Gastroesophageal sphincter (tissue), 4 donors: ENCODE measurements around the gene HUWE1. TPM values are rescaled to one million over a fixed set of nuclear protein-coding genes. Genes with fewer than 3 reads are reported as not detected.

ENCODE experiments used
- ATAC-seq: fragments of 150-250 bp; one replicate; pipeline ENCODE4 v1.9.1; 2016; ENCODE audit warnings: mild to moderate bottlenecking, moderate library complexity
- H3K27ac ChIP-seq, 4 donors: fragments of 200-600 bp; sonication (generic) in 3 of 4; 1 replicate in 3 of 4; 2 replicates in 1 of 4; pipeline ENCODE4 v1.5.1; 2016 to 2019
- H3K27me3 ChIP-seq: fragments of 200-600 bp; sonication (generic); one replicate; pipeline ENCODE4 v1.5.1; 2019
- H3K36me3 ChIP-seq, 2 donors: fragments of 200-600 bp; sonication (generic); one replicate each; pipeline ENCODE4 v1.5.1; 2019; ENCODE audit warnings: control low read depth in 1 of 2
- H3K4me1 ChIP-seq, 3 donors: fragments of 200-600 bp; sonication (generic); 1 replicate in 2 of 3; 2 replicates in 1 of 3; pipeline ENCODE4 v1.5.1; 2016 to 2019; ENCODE audit warnings: control low read depth in 2 of 3
- H3K4me3 ChIP-seq, 2 donors: fragments of 200-600 bp; sonication (generic); one replicate each; pipeline ENCODE4 v1.5.1; 2019; ENCODE audit warnings: mild to moderate bottlenecking in 1 of 2, moderate library complexity in 1 of 2
- H3K9me3 ChIP-seq, 3 donors: fragments of 200-600 bp; sonication (generic); one replicate each; pipeline ENCODE4 v1.5.1; 2017 to 2019; ENCODE audit warnings: control low read depth in 2 of 3
- EP300 ChIP-seq: sonication (generic); formaldehyde crosslinking; IDR thresholded peaks from one replicate; pipeline ENCODE4 v1.6.1; 2017; ENCODE audit warnings: antibody characterized with exemption, mild to moderate bottlenecking
- POLR2A ChIP-seq, 2 donors: fragments of 450-650 bp; IDR thresholded peaks; one replicate each; pipeline ENCODE4 v1.6.1; 2017; ENCODE audit warnings: antibody characterized with exemption in 2 of 2, mild to moderate bottlenecking in 2 of 2, moderate library complexity in 1 of 2
- POLR2AphosphoS5 ChIP-seq: sonication (generic); formaldehyde crosslinking; IDR thresholded peaks from one replicate; pipeline ENCODE4 v1.6.1; 2017; ENCODE audit warnings: antibody characterized with exemption
- WGBS, 2 donors: methylation state at CpG; one replicate each; pipeline ENCODE4 v1.1.5; 2018; ENCODE audit warnings: low coverage in 1 of 2; 5-methylcytosine and 5-hydroxymethylcytosine counted together
- total RNA-seq, 4 donors: library from RNA; depleted of rRNA; stranded (reverse); fragments of >200 nt; gene quantifications; one replicate each; pipeline ENCODE4 v1.1.0, GENCODE V29; 2016
- TF ChIP-seq, protein P1 (sequence below), 4 experiments: fragments of 200-600 bp in 2 of 4; fragments of 450-650 bp in 2 of 4; sonication (generic) in 1 of 4; IDR thresholded peaks; one replicate each; pipeline ENCODE4 v1.5.1; 2017 to 2019; ENCODE audit warnings: antibody characterized with exemption in 4 of 4, mild to moderate bottlenecking in 2 of 4, moderate library complexity in 2 of 4

The HUWE1 gene
- total RNA-seq, 4 donors from 2014 or later: 103 to 170 (median 113) TPM

DNA sequence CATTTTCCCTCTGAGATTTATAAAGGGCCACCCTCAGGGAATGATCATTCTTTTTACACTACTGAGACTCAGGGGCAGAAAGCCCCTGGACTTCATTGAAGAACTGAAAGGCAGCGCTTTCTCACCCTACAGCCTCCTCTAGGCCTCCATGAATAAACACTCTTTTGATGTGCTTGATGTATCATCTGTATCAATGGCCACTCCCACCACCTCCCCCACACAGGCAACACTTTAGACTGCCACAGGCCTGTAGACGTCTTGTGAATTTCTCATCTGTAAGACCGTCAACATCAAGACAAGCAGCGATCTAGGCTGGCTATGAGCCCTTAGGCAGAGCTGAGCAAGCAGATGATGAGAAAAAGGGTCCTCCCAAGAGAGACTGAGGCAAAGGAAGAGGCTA is 123.2 kb downstream of the HUWE1 start:
- Histone ChIP-seq H3K27me3 (no peaks in the 10 kb centered on the region), H3K4me3 (no peak overlapping the region), H3K36me3 (peaks cover 0 to 96% of the 10 kb centered on the region in 2 donors), H3K9me3 (no peaks in the 10 kb centered on the region), H3K27ac (no peak overlapping the region), H3K4me1 (no peaks in the 10 kb centered on the region)
- no peak for ATAC-seq
- WGBS, 2 donors: 40 to 67% methylated on average over 1 of the region's 4 CpGs
- no peak for TF ChIP-seq POLR2AphosphoS5
- TF ChIP-seq, protein P1, sequence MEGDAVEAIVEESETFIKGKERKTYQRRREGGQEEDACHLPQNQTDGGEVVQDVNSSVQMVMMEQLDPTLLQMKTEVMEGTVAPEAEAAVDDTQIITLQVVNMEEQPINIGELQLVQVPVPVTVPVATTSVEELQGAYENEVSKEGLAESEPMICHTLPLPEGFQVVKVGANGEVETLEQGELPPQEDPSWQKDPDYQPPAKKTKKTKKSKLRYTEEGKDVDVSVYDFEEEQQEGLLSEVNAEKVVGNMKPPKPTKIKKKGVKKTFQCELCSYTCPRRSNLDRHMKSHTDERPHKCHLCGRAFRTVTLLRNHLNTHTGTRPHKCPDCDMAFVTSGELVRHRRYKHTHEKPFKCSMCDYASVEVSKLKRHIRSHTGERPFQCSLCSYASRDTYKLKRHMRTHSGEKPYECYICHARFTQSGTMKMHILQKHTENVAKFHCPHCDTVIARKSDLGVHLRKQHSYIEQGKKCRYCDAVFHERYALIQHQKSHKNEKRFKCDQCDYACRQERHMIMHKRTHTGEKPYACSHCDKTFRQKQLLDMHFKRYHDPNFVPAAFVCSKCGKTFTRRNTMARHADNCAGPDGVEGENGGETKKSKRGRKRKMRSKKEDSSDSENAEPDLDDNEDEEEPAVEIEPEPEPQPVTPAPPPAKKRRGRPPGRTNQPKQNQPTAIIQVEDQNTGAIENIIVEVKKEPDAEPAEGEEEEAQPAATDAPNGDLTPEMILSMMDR (IDR thresholded peaks at IDR 0.05): no peak
- TF ChIP-seq POLR2A (IDR thresholded peaks at IDR 0.05): no peak
- TF ChIP-seq EP300: no peak

DNA sequence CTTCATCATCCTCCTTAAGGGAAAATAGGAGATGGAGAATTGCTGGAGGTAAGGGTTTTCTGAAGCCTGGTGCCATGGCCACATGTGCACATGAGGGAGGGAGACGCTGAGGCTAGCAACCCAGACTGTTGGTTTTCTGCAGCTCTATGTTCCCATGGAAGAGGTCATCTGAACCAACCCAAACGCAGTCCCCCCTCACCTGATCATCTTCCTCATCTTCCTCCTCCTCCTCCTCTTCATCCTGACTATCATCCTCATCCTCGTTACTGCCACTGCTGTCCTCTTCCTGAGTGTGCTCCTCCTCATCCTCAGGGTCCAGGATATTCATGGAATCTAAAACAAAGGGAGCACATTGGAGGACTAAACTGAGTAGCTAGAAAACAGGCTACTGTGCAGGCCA is 124.6 kb downstream of the HUWE1 start:
- Histone ChIP-seq H3K36me3 (peaks cover 0 to 99% of the 10 kb centered on the region in 2 donors), H3K27ac (no peak overlapping the region), H3K4me3 (no peak overlapping the region), H3K27me3 (no peaks in the 10 kb centered on the region), H3K4me1 (no peaks in the 10 kb centered on the region), H3K9me3 (no peaks in the 10 kb centered on the region)
- TF ChIP-seq, protein P1 (IDR thresholded peaks at IDR 0.05): no peak
- TF ChIP-seq POLR2A (IDR thresholded peaks at IDR 0.05) (no peak), EP300 (no peak), POLR2AphosphoS5 (no peak)
- no peak for ATAC-seq
- 54% methylated on average over 2 of the region's 3 CpGs; no CpG with 5 or more reads in 1 of the 2 donors for WGBS, 2 donors

DNA sequence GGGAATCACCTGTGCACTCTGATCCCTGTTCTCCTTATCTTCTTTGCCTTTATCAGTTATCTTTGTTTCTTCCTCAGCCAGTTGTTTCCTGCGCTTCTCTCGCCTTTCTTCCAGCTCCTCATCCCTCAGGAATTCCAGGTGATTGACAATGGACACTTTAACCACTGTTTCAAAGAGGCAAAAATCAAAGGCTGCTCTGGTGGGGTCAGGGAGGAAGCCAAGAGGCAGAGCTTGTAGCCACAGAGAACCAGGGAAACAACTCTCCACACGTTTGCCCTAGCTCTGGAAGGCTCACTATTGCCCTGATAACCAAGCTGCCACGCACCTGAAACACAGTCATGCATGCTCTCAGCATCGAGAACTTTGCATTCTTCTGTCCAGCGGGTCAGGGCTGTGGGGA is 127.9 kb downstream of the HUWE1 start:
- H3K27ac ChIP-seq: no peak overlapping the region
- H3K9me3 ChIP-seq: no peaks in the 10 kb centered on the region
- no peak for TF ChIP-seq EP300
- TF ChIP-seq POLR2A (IDR thresholded peaks at IDR 0.05): no peak
- no peak for TF ChIP-seq POLR2AphosphoS5
- TF ChIP-seq, protein P1 (IDR thresholded peaks at IDR 0.05): no peak
- 39% methylated on average over 2 of the region's 6 CpGs; no CpG with 5 or more reads in 1 of the 2 donors for WGBS, 2 donors
- ATAC-seq: no peak
- peaks cover 0 to 100% of the 10 kb centered on the region in 2 donors for H3K36me3 ChIP-seq
- no peak overlapping the region for H3K4me3 ChIP-seq
- no peaks in the 10 kb centered on the region for H3K4me1 ChIP-seq
- no peaks in the 10 kb centered on the region for H3K27me3 ChIP-seq

DNA sequence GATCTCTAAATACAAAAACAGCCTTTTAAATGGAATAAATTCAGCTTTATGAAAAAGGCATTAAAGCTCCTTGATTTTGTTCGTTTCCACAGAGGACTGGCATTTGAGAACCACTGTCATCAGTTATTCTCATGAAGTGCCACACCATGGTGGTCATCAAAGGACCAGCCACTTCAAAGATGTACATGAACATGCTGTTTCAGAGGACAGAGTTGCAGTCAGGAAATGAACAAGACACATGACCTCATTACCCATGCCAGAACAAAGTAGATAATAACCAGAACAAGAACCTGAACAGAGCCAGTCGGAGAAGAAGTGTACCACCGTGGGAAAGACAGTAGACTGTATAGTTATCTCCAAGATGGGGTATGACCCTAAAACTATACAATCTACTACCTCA is 129.7 kb downstream of the HUWE1 start:
- no peaks in the 10 kb centered on the region for H3K9me3 ChIP-seq
- peaks cover 0 to 100% of the 10 kb centered on the region in 2 donors for H3K36me3 ChIP-seq
- WGBS, 2 donors: 60 to 71% methylated on average over 1 to 3 of the region's 3 CpGs
- no peak overlapping the region for H3K4me3 ChIP-seq
- TF ChIP-seq POLR2AphosphoS5: no peak
- TF ChIP-seq, protein P1 (IDR thresholded peaks at IDR 0.05): no peak
- no peak for TF ChIP-seq POLR2A (IDR thresholded peaks at IDR 0.05)
- no peak for TF ChIP-seq EP300
- no peak for ATAC-seq
- no peaks in the 10 kb centered on the region for H3K27me3 ChIP-seq
- H3K4me1 ChIP-seq: no peaks in the 10 kb centered on the region
- no peak overlapping the region for H3K27ac ChIP-seq

DNA sequence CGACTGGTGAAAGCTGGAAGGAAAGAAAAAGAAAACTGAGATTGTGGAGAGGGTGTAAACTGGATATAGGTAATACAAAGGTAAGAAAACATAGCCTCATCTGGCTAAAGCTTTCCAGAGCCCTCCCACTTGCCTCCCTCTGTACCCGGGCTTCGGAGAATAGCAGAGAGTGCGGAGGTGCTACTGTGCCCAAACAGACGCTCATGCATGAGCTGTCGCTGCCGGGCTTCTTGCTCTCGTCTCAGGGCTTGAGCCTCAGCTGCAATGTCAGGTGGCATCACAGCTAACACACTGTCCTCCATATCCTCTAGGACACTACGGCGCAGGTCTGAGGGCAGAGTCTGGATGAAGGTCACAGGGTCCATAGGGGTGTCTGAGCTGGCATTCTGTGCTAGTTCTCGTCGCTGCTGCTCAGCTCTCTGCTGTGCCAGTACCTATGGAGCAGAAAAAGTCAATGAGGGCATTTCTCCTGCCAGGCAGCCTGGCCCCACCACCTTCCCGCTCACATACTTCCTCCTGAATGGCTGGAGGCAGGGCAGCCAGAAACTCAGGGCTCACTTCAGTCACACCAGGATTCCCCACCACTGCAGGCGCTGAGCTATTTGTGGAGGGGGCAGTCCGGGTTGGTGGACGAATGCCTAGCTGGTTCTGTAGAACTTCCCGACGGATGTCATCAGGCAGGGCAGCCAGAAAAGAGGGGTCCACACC is 135.6 kb downstream of the HUWE1 start:
- no peak overlapping the region for H3K27ac ChIP-seq

More for the DNA sequence above, 135.6 kb downstream of the HUWE1 start:
- Histone ChIP-seq H3K4me1 (no peaks in the 10 kb centered on the region), H3K27me3 (no peaks in the 10 kb centered on the region), H3K9me3 (no peaks in the 10 kb centered on the region), H3K36me3 (peaks cover 0 to 100% of the 10 kb centered on the region in 2 donors), H3K4me3 (no peak overlapping the region)
- 82 to 90% methylated on average over 2 to 5 of the region's 18 CpGs for WGBS, 2 donors
- TF ChIP-seq EP300 (no peak), POLR2A (IDR thresholded peaks at IDR 0.05) (no peak), POLR2AphosphoS5 (no peak)
- TF ChIP-seq, protein P1 (IDR thresholded peaks at IDR 0.05): no peak
- ATAC-seq: no peak
